Fibroblast of skin of abdomen (primary cell): ENCODE results near the gene CCDC102B.

ENCODE experiments used
- DNase-seq: peaks from one replicate; pipeline ENCODE4 v3.0.0-alpha.2; 2013

Gene CCDC102B

GRCh38 chr18:69097349-69097748, 299.5 kb downstream of the CCDC102B start:
- no peak for DNase-seq

- peak; percentile 3 for DNase-seq
These were observed 305.1 kb downstream of the CCDC102B start for GRCh38 chr18:69102959-69103358.
